Natural killer cell (primary cell): Measurements from ENCODE around the gene PGP. TPM values are rescaled to one million over a fixed set of nuclear protein-coding genes. Genes with fewer than 3 reads are reported as not detected.
"Not testable (repeated sequence)": the region's sequence is repeated elsewhere in the genome, so short reads cannot be mapped to it uniquely, and the experiment has no call there.

Experiments
- ATAC-seq, 3 donors: fragments of 150-1000 bp in 2 of 3; fragments of 200-7000 bp in 1 of 3; cut with Tn5 transposase; 1 replicate in 1 of 3; 2 replicates in 2 of 3; pipeline ENCODE4 v1.10.0; 2021; ENCODE audit warnings: mild to moderate bottlenecking in 2 of 3, moderate library complexity in 2 of 3
- DNase-seq, 2 donors: peaks; one replicate each; pipeline versions ENCODE4 v3.0.0 to v3.0.0-alpha.2; 2013 to 2021; ENCODE audit warnings: mixed read lengths in 1 of 2
- H3K27ac ChIP-seq: one replicate; pipeline ENCODE4 v1.5.1; 2013; ENCODE audit warnings: mild to moderate bottlenecking, low read length
- H3K27me3 ChIP-seq: one replicate; pipeline ENCODE4 v1.6.1; 2013; ENCODE audit warnings: low read length; ENCODE audit not compliant: control insufficient read depth, insufficient read depth
- H3K36me3 ChIP-seq: one replicate; pipeline ENCODE4 v1.6.1; 2013; ENCODE audit warnings: low read length; ENCODE audit not compliant: control insufficient read depth, insufficient read depth
- H3K4me1 ChIP-seq: one replicate; pipeline ENCODE4 v1.6.1; 2013; ENCODE audit warnings: low read length; ENCODE audit not compliant: control insufficient read depth, insufficient read depth
- H3K4me3 ChIP-seq: one replicate; pipeline ENCODE4 v1.5.1; 2013; ENCODE audit warnings: low read length
- H3K9me3 ChIP-seq: one replicate; pipeline ENCODE4 v1.6.1; 2013; ENCODE audit warnings: low read length; ENCODE audit not compliant: control insufficient read depth, insufficient read depth
- H3K27ac Mint-ChIP-seq, 2 donors: one replicate each; pipeline ENCODE4 v1.8.0; 2022; ENCODE audit warnings: mild to moderate bottlenecking in 2 of 2, mixed read lengths in 2 of 2, moderate library complexity in 1 of 2
- H3K27me3 Mint-ChIP-seq, 2 donors: one replicate each; pipeline ENCODE4 v1.8.0; 2022; ENCODE audit warnings: low read depth in 2 of 2, mixed read lengths in 2 of 2
- H3K36me3 Mint-ChIP-seq: one replicate; pipeline ENCODE4 v1.8.0; 2022; ENCODE audit warnings: mixed read lengths
- H3K4me1 Mint-ChIP-seq, 2 donors: one replicate each; pipeline ENCODE4 v1.8.0; 2022; ENCODE audit warnings: mixed read lengths in 2 of 2
- H3K4me3 Mint-ChIP-seq: one replicate; pipeline ENCODE4 v1.8.0; 2022; ENCODE audit warnings: mild to moderate bottlenecking, moderate library complexity, mixed read lengths
- H3K9me3 Mint-ChIP-seq, 2 donors: one replicate each; pipeline ENCODE4 v1.8.0; 2022; ENCODE audit warnings: mixed read lengths in 2 of 2
- CTCF ChIP-seq: fragments of 200-600 bp; IDR thresholded peaks from one replicate; pipeline ENCODE4 v1.8.0; 2022; ENCODE audit warnings: antibody characterized with exemption
- WGBS: methylation state at CpG from one replicate; pipeline ENCODE4 v1.1.7; 2013; ENCODE audit warnings: missing lambda C conversion rate; ENCODE audit not compliant: insufficient coverage; 5-methylcytosine and 5-hydroxymethylcytosine counted together
- intact Hi-C: fragments of 100-400 bp; cut with micrococcal nuclease; formaldehyde crosslinking; loops from one replicate; pipeline ENCODE4 v1.14.2; 2022
- total RNA-seq, 4 donors: library from RNA; stranded (reverse); fragments of 120-200 nt in 1 of 4; gene quantifications; one replicate each; pipeline versions ENCODE4 v1.2.3 to v1.2.4, GENCODE V29; 2013 to 2022

The PGP gene
- total RNA-seq, 3 donors from 2014 or later (not counting 1 experiment from before 2014, with no cell fraction given): 9.7 to 12.8 (median 12.4) TPM

DNA sequence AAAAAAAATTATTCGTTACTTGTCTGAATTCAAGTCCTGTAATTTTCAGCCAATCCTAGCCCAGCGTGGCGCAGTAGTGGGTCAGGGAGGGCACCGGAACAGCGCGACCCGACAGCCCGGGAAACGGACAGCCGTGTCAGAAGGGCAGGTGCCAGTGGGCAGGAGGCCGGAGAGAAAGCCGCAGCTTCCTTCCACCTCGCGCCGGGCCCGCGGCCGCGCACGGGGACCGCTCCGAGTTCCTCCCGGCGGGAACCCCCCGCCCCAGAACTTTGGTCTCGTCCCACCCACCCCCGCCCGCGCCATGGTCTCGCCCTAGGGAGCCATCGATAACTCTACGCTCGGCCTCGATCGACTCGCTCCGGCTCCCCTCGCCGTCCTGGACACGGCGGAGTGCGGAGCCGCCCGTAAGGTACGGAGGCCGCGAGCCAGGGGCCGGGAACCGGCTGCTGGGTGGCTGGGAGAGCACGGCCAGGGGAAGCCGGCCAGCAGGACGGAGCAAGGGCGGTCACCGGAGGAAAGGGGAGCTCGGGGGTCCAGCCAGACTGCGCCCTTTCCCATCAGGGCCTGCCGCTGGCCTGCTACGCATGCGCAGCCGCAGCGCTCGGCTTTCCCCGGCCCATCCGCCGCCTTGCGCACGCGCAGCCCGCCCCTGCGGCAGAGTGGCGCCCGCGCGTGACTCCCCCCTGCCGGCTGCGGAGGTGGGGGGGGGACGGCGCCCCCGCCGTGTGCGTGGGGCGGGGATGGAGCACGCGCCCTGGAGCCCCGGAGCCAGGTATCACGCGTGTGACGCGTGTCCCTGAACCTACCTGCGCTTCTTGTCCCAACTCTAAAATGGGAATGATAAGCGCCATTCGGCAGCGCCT, 9.3 kb downstream of the PGP start, which contains the start of gene MLST8:
MLST8 (plus strand) TSS at position 351 of the 863 bp plus-strand sequence. CDS start 632 bp downstream, outside the sequence.
- ATAC-seq: peak; percentile 88 to 97 (median 93)
- Histone ChIP-seq H3K9me3 (no peaks in the 10 kb centered on the region), H3K36me3 (peaks cover 26% of the 10 kb centered on the region), H3K4me3 (peak within 1 kb of the TSS; percentile 88), H3K4me1 (peaks cover 19% of the 10 kb centered on the region), H3K27me3 (no peaks in the 10 kb centered on the region), H3K27ac (peak within 1 kb of the TSS; percentile 95)
- Mint-ChIP-seq H3K9me3 (no peaks in the 10 kb centered on the region), H3K27ac (peak within 1 kb of the TSS; percentile 80 to 88), H3K27me3 (peaks cover 0 to 4% of the 10 kb centered on the region in 2 donors), H3K4me3 (peak within 1 kb of the TSS; percentile 91), H3K36me3 (no peaks in the 10 kb centered on the region), H3K4me1 (peaks cover 19 to 28% of the 10 kb centered on the region in 2 donors)
- WGBS: under 1% methylated on average over 93 of the region's 93 CpGs
- DNase-seq: peak; percentile 94 to 98
- intact Hi-C loops: no loop called here
- peak; percentile 16 for TF ChIP-seq CTCF

DNA sequence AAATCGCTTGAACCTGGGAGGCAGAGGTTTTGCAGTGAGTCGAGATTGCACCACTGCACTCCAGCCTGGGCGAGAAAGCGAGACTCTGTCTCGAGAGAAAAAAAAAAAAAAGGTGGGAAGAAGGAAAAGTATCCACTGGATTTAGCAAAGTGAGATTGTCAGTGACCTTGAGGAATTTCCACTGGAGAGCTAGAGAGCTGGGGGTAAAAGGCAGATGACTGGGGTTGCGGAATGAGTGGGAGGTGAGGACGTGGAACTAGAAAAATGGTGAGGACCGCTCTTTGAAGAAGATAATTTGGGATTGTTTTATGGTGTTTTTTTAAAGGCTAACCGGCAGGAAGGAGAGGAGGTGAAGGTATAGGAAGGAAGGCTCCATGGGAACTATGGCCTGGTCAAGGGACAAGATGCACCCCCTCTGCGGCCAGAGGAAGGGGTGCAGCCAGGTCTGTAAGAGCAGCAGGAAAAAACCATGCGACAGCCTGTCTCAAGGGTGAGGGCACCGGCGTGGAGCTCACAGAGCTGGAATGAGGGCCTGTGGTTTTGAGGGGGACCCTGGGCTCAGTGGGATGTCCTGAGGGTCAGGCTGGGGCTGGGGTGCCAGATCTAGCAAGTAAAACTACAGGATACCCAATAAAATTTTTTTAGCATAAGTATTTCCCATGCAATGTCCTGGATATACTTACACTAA, 10.1 kb downstream of the PGP start:
- Histone ChIP-seq H3K27me3 (no peaks in the 10 kb centered on the region), H3K36me3 (peaks cover 26% of the 10 kb centered on the region), H3K9me3 (no peaks in the 10 kb centered on the region), H3K4me3 (peak overlapping the region; percentile 88), H3K27ac (peak overlapping the region; percentile 95), H3K4me1 (peaks cover 19% of the 10 kb centered on the region)
- no peak for DNase-seq
- no peak for TF ChIP-seq CTCF
- ATAC-seq: no peak
- H3K4me3 Mint-ChIP-seq: peak overlapping the region; percentile 82
- H3K9me3 Mint-ChIP-seq: no peaks in the 10 kb centered on the region
- peaks cover 0 to 9% of the 10 kb centered on the region in 2 donors for H3K27me3 Mint-ChIP-seq
- H3K36me3 Mint-ChIP-seq: no peaks in the 10 kb centered on the region
- intact Hi-C loops: no loop called here
- 87% methylated on average over 13 of the region's 13 CpGs for WGBS
- H3K27ac Mint-ChIP-seq: peak overlapping the region; percentile 80 to 88
- H3K4me1 Mint-ChIP-seq: peaks cover 19 to 28% of the 10 kb centered on the region in 2 donors

DNA sequence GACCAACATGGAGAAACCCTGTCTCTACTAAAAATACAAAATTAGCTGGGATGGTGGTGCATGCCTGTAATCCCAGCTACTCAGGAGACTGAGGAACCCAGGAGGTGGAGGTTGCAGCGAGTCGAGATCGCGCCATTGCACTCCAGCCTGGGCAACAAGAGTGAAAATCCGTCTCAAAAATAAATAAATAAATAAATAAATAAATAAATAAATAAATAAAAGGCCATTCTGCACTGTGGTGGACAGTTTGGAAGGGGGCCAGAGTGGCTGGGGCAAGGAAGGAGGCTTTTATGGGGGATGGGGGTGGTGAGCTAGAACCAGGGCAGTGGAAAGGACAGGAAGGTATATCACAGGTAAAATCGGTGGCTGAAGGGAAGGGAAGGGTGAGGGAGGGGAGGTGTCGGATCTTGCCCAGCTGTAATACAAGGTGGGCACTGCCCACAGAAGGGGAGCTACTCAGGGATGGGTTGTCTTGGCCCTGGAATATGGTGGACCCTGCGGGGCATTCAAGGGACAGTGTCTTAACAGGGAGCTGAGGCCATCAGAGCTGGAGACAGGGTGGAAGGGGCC, 11.4 kb downstream of the PGP start:
- H3K27me3 ChIP-seq, H3K36me3 Mint-ChIP-seq, H3K27ac ChIP-seq, H3K9me3 Mint-ChIP-seq, ATAC-seq, H3K4me3 ChIP-seq, intact Hi-C loops, DNase-seq, H3K9me3 ChIP-seq: not testable (repeated sequence)
- peak overlapping the region in 1 of 2 donors; percentile 80 for H3K27ac Mint-ChIP-seq
- 92% methylated on average over 3 of the region's 8 CpGs for WGBS
- peaks cover 19 to 28% of the 10 kb centered on the region in 2 donors for H3K4me1 Mint-ChIP-seq
- H3K4me3 Mint-ChIP-seq: peak overlapping the region; percentile 82
- Histone ChIP-seq H3K4me1 (peaks cover 19% of the 10 kb centered on the region), H3K36me3 (peaks cover 12% of the 10 kb centered on the region)
- H3K27me3 Mint-ChIP-seq: peaks cover 8 to 10% of the 10 kb centered on the region in 2 donors

DNA sequence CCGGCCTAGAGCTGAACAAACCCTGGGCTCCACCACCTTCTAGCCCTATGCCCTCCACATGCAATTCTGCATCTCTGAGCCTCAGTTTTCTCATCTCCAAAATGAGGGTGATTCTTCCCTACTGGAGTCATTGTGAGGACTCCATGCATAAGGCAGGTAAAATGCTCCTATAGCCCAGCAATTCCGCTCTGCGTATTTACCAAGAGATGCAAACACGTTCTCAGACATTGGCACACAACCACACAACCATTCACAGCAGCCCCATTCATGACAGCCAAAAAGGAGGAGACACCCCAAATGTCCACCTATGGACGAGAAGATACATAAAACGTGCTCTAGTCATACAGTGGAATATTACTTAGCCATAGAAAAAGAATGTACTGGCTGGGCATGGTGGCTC, 14.3 kb downstream of the PGP start:
- Histone ChIP-seq H3K36me3 (no peaks in the 10 kb centered on the region), H3K4me3 (no peak overlapping the region), H3K27me3 (peaks cover 25% of the 10 kb centered on the region), H3K27ac (no peak overlapping the region), H3K9me3 (no peaks in the 10 kb centered on the region), H3K4me1 (peaks cover 17% of the 10 kb centered on the region)
- Mint-ChIP-seq H3K27me3 (peaks cover 11 to 22% of the 10 kb centered on the region in 2 donors), H3K9me3 (no peaks in the 10 kb centered on the region), H3K36me3 (no peaks in the 10 kb centered on the region), H3K27ac (no peak overlapping the region), H3K4me3 (no peak overlapping the region), H3K4me1 (peaks cover 6 to 13% of the 10 kb centered on the region in 2 donors)
- ATAC-seq (no peak), DNase-seq (no peak)
- no peak for TF ChIP-seq CTCF
- 89% methylated on average over 6 of the region's 6 CpGs for WGBS
- intact Hi-C loops: no loop called here
